Measurements from ENCODE around the gene SPTBN4. TPM values are rescaled to one million over a fixed set of nuclear protein-coding genes. Genes with fewer than 3 reads are reported as not detected.

SPTBN4 gene
- total RNA-seq, 1 donor from 2014 or later, result 0.53 TPM

DNA sequence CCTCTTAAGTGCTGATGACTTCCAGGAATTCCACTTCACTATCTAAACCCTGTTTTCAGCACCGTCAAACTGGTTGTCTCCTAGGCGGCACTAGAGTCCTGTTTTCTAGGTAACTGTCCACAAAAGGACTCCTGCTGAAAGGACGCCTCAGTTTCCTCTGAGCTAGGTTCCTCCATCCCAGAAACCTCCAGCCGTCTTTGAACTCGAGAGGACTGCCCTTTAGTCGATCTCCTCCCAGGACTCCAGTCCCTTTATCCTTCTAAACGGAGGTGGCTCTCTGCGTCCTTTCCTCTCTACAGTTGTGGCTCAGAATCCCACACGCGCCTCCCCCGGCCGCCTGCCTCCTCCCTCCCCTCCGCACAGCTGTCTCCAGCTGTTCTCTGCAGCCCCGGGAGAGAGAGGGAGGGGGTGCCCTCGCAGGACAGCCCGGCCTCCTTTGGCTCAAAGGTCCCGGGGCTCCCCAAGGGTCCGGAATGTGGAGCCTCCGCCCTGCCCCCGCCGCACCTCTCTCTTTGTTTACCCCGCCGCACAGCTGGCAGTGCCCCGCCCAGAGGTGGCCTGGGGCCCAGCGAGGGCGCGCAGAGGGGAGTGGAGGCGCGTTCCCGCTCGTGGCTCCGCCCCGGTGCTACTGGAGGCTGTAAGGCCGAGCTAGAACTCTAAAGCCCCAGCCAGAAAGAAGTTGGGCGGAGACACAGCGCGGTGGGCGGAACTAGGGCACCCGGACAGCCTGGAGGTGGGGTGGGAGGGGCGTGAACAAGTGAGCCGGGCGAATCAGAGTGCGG is 136.8 kb downstream of the SPTBN4 start:
- Histone ChIP-seq H3K4me1 (peaks cover 69% of the 10 kb centered on the region), H3K4me3 (peak overlapping the region; percentile 59)

DNA sequence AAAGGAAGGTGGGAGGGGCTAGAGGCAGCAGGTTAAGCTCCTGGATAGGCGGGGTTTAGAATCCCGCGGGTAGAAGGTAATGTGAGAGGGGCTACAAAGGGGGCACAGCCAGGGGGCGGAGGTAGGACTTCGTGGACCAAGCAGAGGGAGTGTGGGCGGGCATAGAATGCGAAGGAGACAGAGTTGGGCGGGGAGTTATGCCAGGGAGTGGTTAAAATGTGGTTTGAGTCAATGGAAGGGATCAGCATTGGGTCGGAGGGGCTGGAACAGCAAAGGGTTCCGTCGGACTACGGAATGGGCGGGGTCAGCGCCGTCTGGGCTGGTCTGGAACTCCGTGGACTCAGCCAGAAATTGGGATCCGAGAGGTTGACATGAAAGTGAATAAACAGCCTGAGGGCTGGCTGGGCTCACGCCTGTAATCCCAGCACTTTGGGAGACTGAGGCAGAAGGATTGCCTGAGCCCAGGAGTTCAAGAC is 137.4 kb downstream of the SPTBN4 start:
- DNase-seq, result no peak
- Histone ChIP-seq H3K9me3 (no peaks in the 10 kb centered on the region), H3K27ac (no peak overlapping the region), H3K4me3 (peak overlapping the region; percentile 59), H3K36me3 (no peaks in the 10 kb centered on the region), H3K4me1 (peaks cover 67% of the 10 kb centered on the region), H3K27me3 (ENCODE audit: low read depth) (peaks cover 30% of the 10 kb centered on the region)
- ATAC-seq, result no peak
- TF ChIP-seq, protein P1, sequence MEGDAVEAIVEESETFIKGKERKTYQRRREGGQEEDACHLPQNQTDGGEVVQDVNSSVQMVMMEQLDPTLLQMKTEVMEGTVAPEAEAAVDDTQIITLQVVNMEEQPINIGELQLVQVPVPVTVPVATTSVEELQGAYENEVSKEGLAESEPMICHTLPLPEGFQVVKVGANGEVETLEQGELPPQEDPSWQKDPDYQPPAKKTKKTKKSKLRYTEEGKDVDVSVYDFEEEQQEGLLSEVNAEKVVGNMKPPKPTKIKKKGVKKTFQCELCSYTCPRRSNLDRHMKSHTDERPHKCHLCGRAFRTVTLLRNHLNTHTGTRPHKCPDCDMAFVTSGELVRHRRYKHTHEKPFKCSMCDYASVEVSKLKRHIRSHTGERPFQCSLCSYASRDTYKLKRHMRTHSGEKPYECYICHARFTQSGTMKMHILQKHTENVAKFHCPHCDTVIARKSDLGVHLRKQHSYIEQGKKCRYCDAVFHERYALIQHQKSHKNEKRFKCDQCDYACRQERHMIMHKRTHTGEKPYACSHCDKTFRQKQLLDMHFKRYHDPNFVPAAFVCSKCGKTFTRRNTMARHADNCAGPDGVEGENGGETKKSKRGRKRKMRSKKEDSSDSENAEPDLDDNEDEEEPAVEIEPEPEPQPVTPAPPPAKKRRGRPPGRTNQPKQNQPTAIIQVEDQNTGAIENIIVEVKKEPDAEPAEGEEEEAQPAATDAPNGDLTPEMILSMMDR (IDR thresholded peaks at IDR 0.05), result no peak
- intact Hi-C loops (cut with DNase I), result loop anchor here (10.0 kb wide), 1 partner anchor 59 kb away; no protein-coding TSS in a partner anchor

More for the DNA sequence above, 136.8 kb downstream of the SPTBN4 start:
- Histone ChIP-seq H3K9me3 (no peaks in the 10 kb centered on the region), H3K36me3 (no peaks in the 10 kb centered on the region), H3K27me3 (ENCODE audit: low read depth) (peaks cover 36% of the 10 kb centered on the region), H3K27ac (peak overlapping the region; percentile 83)
- DNase-seq, result peak; percentile 99
- peak; percentile 85 to 89 for ATAC-seq
- TF ChIP-seq, protein P1 (IDR thresholded peaks at IDR 0.05), result no peak
- intact Hi-C loops (cut with DNase I), result loop anchor here (10.0 kb wide), 1 partner anchor 59 kb away; no protein-coding TSS in a partner anchor

DNA sequence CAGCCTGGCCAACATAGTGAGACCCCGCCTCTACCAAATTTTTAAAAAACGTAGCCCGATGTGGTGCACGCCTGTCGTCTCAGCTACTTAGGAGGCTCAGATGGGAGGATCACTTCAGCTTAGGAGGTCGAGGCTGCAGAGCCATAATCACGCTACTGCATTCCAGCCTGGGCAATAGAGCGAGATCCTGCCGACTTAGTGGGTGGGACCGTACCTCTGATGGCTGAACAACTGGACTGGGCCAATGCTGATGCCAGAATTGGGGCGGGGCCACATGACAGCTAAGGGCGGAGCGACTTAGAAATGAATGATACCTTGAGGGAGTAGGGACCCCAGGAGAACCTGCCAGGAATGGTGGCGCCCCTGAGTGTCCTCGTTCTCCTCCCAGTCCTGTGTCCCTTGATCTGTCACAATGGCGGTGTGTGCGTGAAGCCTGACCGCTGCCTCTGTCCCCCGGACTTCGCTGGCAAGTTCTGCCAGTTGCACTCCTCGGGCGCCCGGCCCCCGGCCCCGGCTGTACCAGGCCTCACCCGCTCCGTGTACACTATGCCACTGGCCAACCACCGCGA is 137.9 kb downstream of the SPTBN4 start:
- H3K4me3 ChIP-seq, result peak overlapping the region; percentile 59
- TF ChIP-seq, protein P1 (IDR thresholded peaks at IDR 0.05), result no peak
- peak overlapping the region; percentile 82 for H3K27ac ChIP-seq
- intact Hi-C loops (cut with DNase I), result loop anchor here (10.0 kb wide), 1 partner anchor 60 kb away; no protein-coding TSS in a partner anchor
- peaks cover 32% of the 10 kb centered on the region for H3K27me3 ChIP-seq (ENCODE audit: low read depth)
- peaks cover 68% of the 10 kb centered on the region for H3K4me1 ChIP-seq
- no peaks in the 10 kb centered on the region for H3K36me3 ChIP-seq
- H3K9me3 ChIP-seq, result no peaks in the 10 kb centered on the region
- no peak for ATAC-seq
- no peak for DNase-seq

DNA sequence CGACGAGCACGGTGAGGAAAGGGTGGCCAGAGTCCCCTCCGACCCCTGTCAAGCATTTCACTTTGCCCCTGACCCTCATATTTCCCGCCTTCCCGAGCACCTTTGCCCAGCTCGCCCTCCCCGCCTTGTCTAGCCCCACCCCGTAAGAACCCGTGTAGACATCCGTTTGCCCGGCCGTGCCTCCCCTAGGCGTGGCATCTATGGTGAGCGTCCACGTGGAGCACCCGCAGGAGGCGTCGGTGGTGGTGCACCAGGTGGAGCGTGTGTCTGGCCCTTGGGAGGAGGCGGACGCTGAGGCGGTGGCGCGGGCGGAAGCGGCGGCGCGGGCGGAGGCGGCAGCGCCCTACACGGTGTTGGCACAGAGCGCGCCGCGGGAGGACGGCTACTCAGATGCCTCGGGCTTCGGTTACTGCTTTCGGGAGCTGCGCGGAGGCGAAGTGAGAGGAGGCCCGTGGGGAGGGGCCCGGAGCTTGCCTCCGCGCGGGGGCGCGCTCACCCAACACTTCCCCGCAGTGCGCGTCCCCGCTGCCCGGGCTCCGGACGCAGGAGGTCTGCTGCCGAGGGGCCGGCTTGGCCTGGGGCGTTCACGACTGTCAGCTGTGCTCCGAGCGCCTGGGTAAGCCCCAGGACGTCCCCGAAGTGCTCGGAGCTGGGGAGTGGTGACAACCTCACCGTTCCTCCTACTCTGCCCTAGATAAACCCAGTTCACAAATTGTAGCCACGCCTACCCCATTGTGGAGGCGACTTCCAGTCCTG is 138.6 kb downstream of the SPTBN4 start:
- intact Hi-C loops (cut with DNase I), result loop anchor here (10.0 kb wide), 1 partner anchor 61 kb away; no protein-coding TSS in a partner anchor
- TF ChIP-seq, protein P1 (IDR thresholded peaks at IDR 0.05), result no peak
- peak overlapping the region; percentile 82 for H3K27ac ChIP-seq
- peaks cover 26% of the 10 kb centered on the region for H3K27me3 ChIP-seq (ENCODE audit: low read depth)
- H3K4me3 ChIP-seq, result peak overlapping the region; percentile 59
- DNase-seq, result peak; percentile 89
- H3K9me3 ChIP-seq, result no peaks in the 10 kb centered on the region
- ATAC-seq, result peak; percentile 57 to 63
- H3K4me1 ChIP-seq, result peaks cover 66% of the 10 kb centered on the region
- no peaks in the 10 kb centered on the region for H3K36me3 ChIP-seq
